Adrenal gland (tissue), 5 donors: Measurements from ENCODE around the gene CNR1.

Experiments used
- CTCF ChIP-seq, 6 experiments: fragments of 450-650 bp in 4 of 6; fragments of 200-600 bp in 2 of 6; sonication (generic) in 1 of 6; IDR thresholded peaks; 1 replicate in 5 of 6; 2 replicates in 1 of 6; pipeline versions ENCODE4 v1.5.1 to v1.8.0; 2016 to 2021; ENCODE audit warnings: antibody characterized with exemption in 6 of 6, mild to moderate bottlenecking in 2 of 6, moderate library complexity in 1 of 6
- POLR2A ChIP-seq, 2 donors: fragments of 450-650 bp; IDR thresholded peaks; one replicate each; pipeline ENCODE4 v1.6.1; 2017; ENCODE audit warnings: antibody characterized with exemption in 2 of 2, mild to moderate bottlenecking in 2 of 2, moderate library complexity in 1 of 2
- donor health status: DM: no; HTN: no; CAD: no.

GRCh38 chr6:88166493-88167351 is 575 bp upstream of the CNR1 start:
- TF ChIP-seq POLR2A (IDR thresholded peaks at IDR 0.05) (no peak), CTCF (IDR thresholded peaks at IDR 0.05) (no peak)
